Astrocyte (in vitro differentiated cells and primary cell): ENCODE data around the gene MCTP2. TPM values are rescaled to one million over a fixed set of nuclear protein-coding genes. Genes with fewer than 3 reads are reported as not detected.

Experiments
- DNase-seq: peaks from one replicate; pipeline ENCODE4 v3.0.0-alpha.2; 2010; ENCODE audit warnings: low read depth
- FAIRE-seq: peaks from 2 replicates; lab custom pipeline; 2011; peaks lifted over from hg19 to GRCh38; lab: Jason Lieb, UNC
- H2AFZ ChIP-seq: 2 replicates; pipeline ENCODE4 v1.6.0; 2012; ENCODE audit warnings: low read depth, low read length, inconsistent platforms
- H3K27ac ChIP-seq: 2 replicates; pipeline ENCODE4 v1.5.1; 2011; ENCODE audit warnings: low read depth, low read length, inconsistent platforms
- H3K27me3 ChIP-seq: 2 replicates; pipeline ENCODE4 v1.6.0; 2011; ENCODE audit warnings: low read length, inconsistent platforms; ENCODE audit not compliant: insufficient read depth
- H3K36me3 ChIP-seq: 2 replicates; pipeline ENCODE4 v1.5.1; 2011; ENCODE audit warnings: low read length, inconsistent platforms; ENCODE audit not compliant: insufficient read depth
- H3K4me1 ChIP-seq: 2 replicates; pipeline ENCODE4 v1.5.1; 2011; ENCODE audit warnings: low read length, inconsistent platforms; ENCODE audit not compliant: insufficient read depth
- H3K4me2 ChIP-seq: 2 replicates; pipeline ENCODE4 v1.6.0; 2012; ENCODE audit warnings: low read length, inconsistent platforms
- H3K4me3 ChIP-seq: 2 replicates; pipeline ENCODE4 v1.5.1; 2011; ENCODE audit warnings: low read depth, mild to moderate bottlenecking, low read length, inconsistent platforms; ENCODE audit not compliant: insufficient read depth
- H3K79me2 ChIP-seq: 2 replicates; pipeline ENCODE4 v1.6.0; 2012; ENCODE audit warnings: mild to moderate bottlenecking, low read length, inconsistent platforms; ENCODE audit not compliant: insufficient read depth
- H3K9ac ChIP-seq: 2 replicates; pipeline ENCODE4 v1.6.0; 2012; ENCODE audit warnings: mild to moderate bottlenecking, low read length, inconsistent platforms
- H3K9me3 ChIP-seq: 2 replicates; pipeline ENCODE4 v1.5.1; 2012; ENCODE audit warnings: low read depth, mild to moderate bottlenecking, low read length, inconsistent platforms; ENCODE audit not compliant: insufficient read depth
- H4K20me1 ChIP-seq: 2 replicates; pipeline ENCODE4 v1.6.0; 2012; ENCODE audit warnings: low read length, inconsistent platforms; ENCODE audit not compliant: insufficient read depth
- H3K27ac Mint-ChIP-seq: one replicate; pipeline ENCODE4 v1.8.0; 2021; ENCODE audit warnings: mild to moderate bottlenecking, mixed read lengths; ENCODE audit not compliant: unreplicated experiment
- H3K27me3 Mint-ChIP-seq: one replicate; pipeline ENCODE4 v1.8.0; 2021; ENCODE audit warnings: low read depth, mixed read lengths; ENCODE audit not compliant: unreplicated experiment
- H3K36me3 Mint-ChIP-seq: one replicate; pipeline ENCODE4 v1.8.0; 2021; ENCODE audit warnings: low read depth, mixed read lengths; ENCODE audit not compliant: unreplicated experiment
- H3K4me1 Mint-ChIP-seq: one replicate; pipeline ENCODE4 v1.8.0; 2021; ENCODE audit warnings: low read depth, mixed read lengths; ENCODE audit not compliant: unreplicated experiment
- H3K4me3 Mint-ChIP-seq: one replicate; pipeline ENCODE4 v1.8.0; 2021; ENCODE audit warnings: mild to moderate bottlenecking, moderate library complexity, mixed read lengths; ENCODE audit not compliant: unreplicated experiment
- H3K9me3 Mint-ChIP-seq: one replicate; pipeline ENCODE4 v1.8.0; 2021; ENCODE audit warnings: mild to moderate bottlenecking, mixed read lengths; ENCODE audit not compliant: unreplicated experiment
- CTCF ChIP-seq: IDR thresholded peaks from 2 replicates; pipeline ENCODE4 v1.5.1; 2011; ENCODE audit warnings: low read depth, mild to moderate bottlenecking, inconsistent platforms, low read length, moderate library complexity; ENCODE audit not compliant: insufficient read depth
- EZH2 ChIP-seq: IDR thresholded peaks from 2 replicates; pipeline ENCODE4 v1.6.1; 2012; ENCODE audit warnings: mild to moderate bottlenecking, low read length, inconsistent platforms; ENCODE audit not compliant: insufficient read depth
- total RNA-seq: library from RNA; stranded (reverse); gene quantifications from 2 replicates; pipeline ENCODE4 v1.2.1, GENCODE V29; 2021

The MCTP2 gene
- total RNA-seq, 1 donor from 2014 or later: 2.6 TPM

- Histone ChIP-seq H3K79me2 (no peaks in the 10 kb centered on the region), H3K4me3 (no peak overlapping the region), H3K27ac (no peak overlapping the region), H4K20me1 (no peaks in the 10 kb centered on the region), H2AFZ (no peak overlapping the region), H3K27me3 (no peaks in the 10 kb centered on the region), H3K4me1 (no peaks in the 10 kb centered on the region), H3K9me3 (no peaks in the 10 kb centered on the region), H3K4me2 (no peak overlapping the region), H3K9ac (no peak overlapping the region), H3K36me3 (no peaks in the 10 kb centered on the region)
- Mint-ChIP-seq H3K9me3 (no peaks in the 10 kb centered on the region), H3K27me3 (no peaks in the 10 kb centered on the region), H3K27ac (no peak overlapping the region), H3K36me3 (no peaks in the 10 kb centered on the region), H3K4me1 (no peaks in the 10 kb centered on the region), H3K4me3 (no peak overlapping the region)
- DNase-seq (no peak), FAIRE-seq (no peak)
- TF ChIP-seq CTCF: no peak
- no peak for TF ChIP-seq EZH2
Measured at GRCh38 chr15:94375997-94376396, 144.6 kb downstream of the MCTP2 start.

- H2AFZ ChIP-seq: no peak overlapping the region
- no peak overlapping the region for H3K9ac ChIP-seq
- H4K20me1 ChIP-seq: no peaks in the 10 kb centered on the region
- H3K4me2 ChIP-seq: no peak overlapping the region
- FAIRE-seq (no peak), DNase-seq (no peak)
- H3K4me1 ChIP-seq: no peaks in the 10 kb centered on the region
- H3K4me3 Mint-ChIP-seq: no peak overlapping the region
- H3K4me1 Mint-ChIP-seq: peaks cover 3% of the 10 kb centered on the region
- H3K79me2 ChIP-seq: no peaks in the 10 kb centered on the region
- peaks cover 3% of the 10 kb centered on the region for H3K9me3 ChIP-seq
- H3K36me3 ChIP-seq: no peaks in the 10 kb centered on the region
- no peak for TF ChIP-seq CTCF
- TF ChIP-seq EZH2: no peak
- H3K27ac Mint-ChIP-seq: no peak overlapping the region
- H3K27me3 Mint-ChIP-seq: no peaks in the 10 kb centered on the region
- no peak overlapping the region for H3K27ac ChIP-seq
- H3K4me3 ChIP-seq: no peak overlapping the region
- H3K9me3 Mint-ChIP-seq: peaks cover 3% of the 10 kb centered on the region
- H3K27me3 ChIP-seq: no peaks in the 10 kb centered on the region
- H3K36me3 Mint-ChIP-seq: no peaks in the 10 kb centered on the region
Measured at GRCh38 chr15:94379986-94380385, 148.6 kb downstream of the MCTP2 start.

- TF ChIP-seq CTCF (no peak), EZH2 (no peak)
Measured at GRCh38 chr15:94380798-94381197, 149.4 kb downstream of the MCTP2 start.

More at GRCh38 chr15:94380798-94381197, 149.4 kb downstream of the MCTP2 start:
- H2AFZ ChIP-seq: no peak overlapping the region
- Mint-ChIP-seq H3K9me3 (peaks cover 3% of the 10 kb centered on the region), H3K27me3 (no peaks in the 10 kb centered on the region), H3K4me3 (no peak overlapping the region), H3K27ac (no peak overlapping the region), H3K36me3 (no peaks in the 10 kb centered on the region), H3K4me1 (peaks cover 3% of the 10 kb centered on the region)
- no peaks in the 10 kb centered on the region for H4K20me1 ChIP-seq
- no peak for DNase-seq
- no peak overlapping the region for H3K4me3 ChIP-seq
- no peak for FAIRE-seq
- H3K9me3 ChIP-seq: peaks cover 3% of the 10 kb centered on the region
- no peak overlapping the region for H3K27ac ChIP-seq
- no peak overlapping the region for H3K4me2 ChIP-seq
- H3K36me3 ChIP-seq: no peaks in the 10 kb centered on the region
- H3K79me2 ChIP-seq: no peaks in the 10 kb centered on the region
- H3K4me1 ChIP-seq: no peaks in the 10 kb centered on the region
- H3K9ac ChIP-seq: no peak overlapping the region
- no peaks in the 10 kb centered on the region for H3K27me3 ChIP-seq
